Neural progenitor cell (in vitro differentiated cells): ENCODE measurements around the gene THSD4.

Source experiments
- EZH2 ChIP-seq: fragments of 200-600 bp; sonication (generic); IDR thresholded peaks from 2 replicates; pipeline ENCODE4 v1.6.1; 2017; ENCODE audit warnings: antibody characterized with exemption, mild to moderate bottlenecking, moderate library complexity
- EZH2phosphoT487 ChIP-seq: fragments of 200-600 bp; sonication (generic); IDR thresholded peaks from 2 replicates; pipeline ENCODE4 v1.6.1; 2017; ENCODE audit warnings: antibody characterized with exemption
- TF ChIP-seq, protein P1 (sequence below): fragments of 200-600 bp; sonication (generic); IDR thresholded peaks from 2 replicates; pipeline ENCODE4 v1.5.1; 2017; ENCODE audit warnings: antibody characterized with exemption, mild to moderate bottlenecking

- TF ChIP-seq, protein P1, sequence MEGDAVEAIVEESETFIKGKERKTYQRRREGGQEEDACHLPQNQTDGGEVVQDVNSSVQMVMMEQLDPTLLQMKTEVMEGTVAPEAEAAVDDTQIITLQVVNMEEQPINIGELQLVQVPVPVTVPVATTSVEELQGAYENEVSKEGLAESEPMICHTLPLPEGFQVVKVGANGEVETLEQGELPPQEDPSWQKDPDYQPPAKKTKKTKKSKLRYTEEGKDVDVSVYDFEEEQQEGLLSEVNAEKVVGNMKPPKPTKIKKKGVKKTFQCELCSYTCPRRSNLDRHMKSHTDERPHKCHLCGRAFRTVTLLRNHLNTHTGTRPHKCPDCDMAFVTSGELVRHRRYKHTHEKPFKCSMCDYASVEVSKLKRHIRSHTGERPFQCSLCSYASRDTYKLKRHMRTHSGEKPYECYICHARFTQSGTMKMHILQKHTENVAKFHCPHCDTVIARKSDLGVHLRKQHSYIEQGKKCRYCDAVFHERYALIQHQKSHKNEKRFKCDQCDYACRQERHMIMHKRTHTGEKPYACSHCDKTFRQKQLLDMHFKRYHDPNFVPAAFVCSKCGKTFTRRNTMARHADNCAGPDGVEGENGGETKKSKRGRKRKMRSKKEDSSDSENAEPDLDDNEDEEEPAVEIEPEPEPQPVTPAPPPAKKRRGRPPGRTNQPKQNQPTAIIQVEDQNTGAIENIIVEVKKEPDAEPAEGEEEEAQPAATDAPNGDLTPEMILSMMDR = no peak
- TF ChIP-seq EZH2 = no peak
- TF ChIP-seq EZH2phosphoT487 = no peak
These were observed 617.9 kb downstream of the THSD4 start for GRCh38 chr15:71733122-71733521.
